HG03064 (cell line): Measurements from ENCODE around the gene ORM1.
"Not testable (repeated sequence)": the region's sequence is repeated elsewhere in the genome, so short reads cannot be mapped to it uniquely, and the experiment has no call there.

ENCODE experiments used
- ATAC-seq: cut with Tn5 transposase; IDR thresholded peaks from one replicate; pipeline ENCODE4 v1.9.1; 2021; ENCODE audit warnings: low read depth; ENCODE audit not compliant: unreplicated experiment

The ORM1 gene

GRCh38 chr9:114322160-114322818 is 609 bp upstream of the ORM1 start:
- not testable (repeated sequence) for ATAC-seq

- ATAC-seq: not testable (repeated sequence)
These were observed 951 bp downstream of the ORM1 start for GRCh38 chr9:114323849-114324248.

GRCh38 chr9:114324492-114324891 is 1.6 kb downstream of the ORM1 start:
- ATAC-seq: no peak

DNA sequence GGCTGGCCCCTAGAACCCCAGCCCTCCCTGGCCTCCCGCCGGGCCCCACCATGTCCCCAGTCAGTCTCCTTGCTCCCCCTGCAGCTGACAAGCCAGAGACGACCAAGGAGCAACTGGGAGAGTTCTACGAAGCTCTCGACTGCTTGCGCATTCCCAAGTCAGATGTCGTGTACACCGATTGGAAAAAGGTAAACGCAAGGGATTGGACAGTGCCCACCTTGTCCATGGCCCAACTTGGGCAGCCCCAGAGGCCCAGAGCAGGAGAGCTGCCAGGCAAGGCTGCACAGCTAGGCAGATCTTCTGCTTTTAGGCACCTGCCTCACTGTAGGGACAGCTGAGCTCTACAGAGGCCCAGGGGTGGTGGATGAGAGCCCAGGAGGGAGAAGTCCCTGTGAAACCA is 2.1 kb downstream of the ORM1 start:
- not testable (repeated sequence) for ATAC-seq

- ATAC-seq: not testable (repeated sequence)
These were observed 2.9 kb downstream of the ORM1 start for GRCh38 chr9:114325684-114326254.

GRCh38 chr9:114327749-114328148 is 4.9 kb downstream of the ORM1 start:
- no peak for ATAC-seq

DNA sequence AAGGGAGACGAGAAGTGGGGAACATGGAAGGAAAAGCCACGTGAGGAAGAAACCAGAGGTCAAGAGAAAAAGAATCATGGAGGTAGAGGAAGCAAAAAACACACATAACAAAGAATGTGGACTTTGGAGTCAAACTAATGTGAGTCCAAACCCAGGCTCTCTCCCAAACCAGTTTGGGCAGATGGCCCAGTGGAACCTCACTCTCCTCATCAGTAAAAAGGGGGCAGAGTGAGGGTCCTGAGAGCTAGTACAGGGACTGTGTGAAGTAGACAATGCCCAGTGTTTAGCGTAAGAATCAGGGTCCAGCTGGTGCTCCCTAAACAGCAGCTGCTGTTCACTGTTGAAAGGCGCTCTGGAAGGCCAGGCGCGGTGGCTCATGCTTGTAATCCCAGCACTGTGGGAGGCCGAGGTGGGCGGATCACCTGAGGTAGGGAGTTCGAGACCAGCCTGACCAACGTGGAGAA is 5.5 kb downstream of the ORM1 start:
- ATAC-seq: not testable (repeated sequence)

GRCh38 chr9:114328937-114329624 is 6.2 kb downstream of the ORM1 start:
- not testable (repeated sequence) for ATAC-seq

DNA sequence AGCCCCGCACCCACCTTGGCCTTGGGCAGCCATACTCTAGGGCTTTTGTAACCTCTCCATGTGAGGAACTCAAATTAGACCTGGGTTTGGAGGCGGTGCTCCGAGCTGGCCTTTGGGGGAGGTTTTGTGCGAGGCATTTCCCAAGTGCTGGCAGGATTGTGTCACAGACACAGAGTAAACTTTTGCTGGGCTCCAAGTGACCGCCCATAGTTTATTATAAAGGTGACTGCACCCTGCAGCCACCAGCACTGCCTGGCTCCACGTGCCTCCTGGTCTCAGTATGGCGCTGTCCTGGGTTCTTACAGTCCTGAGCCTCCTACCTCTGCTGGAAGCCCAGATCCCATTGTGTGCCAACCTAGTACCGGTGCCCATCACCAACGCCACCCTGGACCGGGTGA is 6.7 kb downstream of the ORM1 start, which contains the start of gene ORM2:
Gene ORM2 (plus strand): TSS at position 245 of the 398 bp plus-strand sequence. CDS start 36 bp downstream, at position 281.
- ATAC-seq: not testable (repeated sequence)

GRCh38 chr9:114330636-114331035 is 7.7 kb downstream of the ORM1 start:
- no peak for ATAC-seq

DNA sequence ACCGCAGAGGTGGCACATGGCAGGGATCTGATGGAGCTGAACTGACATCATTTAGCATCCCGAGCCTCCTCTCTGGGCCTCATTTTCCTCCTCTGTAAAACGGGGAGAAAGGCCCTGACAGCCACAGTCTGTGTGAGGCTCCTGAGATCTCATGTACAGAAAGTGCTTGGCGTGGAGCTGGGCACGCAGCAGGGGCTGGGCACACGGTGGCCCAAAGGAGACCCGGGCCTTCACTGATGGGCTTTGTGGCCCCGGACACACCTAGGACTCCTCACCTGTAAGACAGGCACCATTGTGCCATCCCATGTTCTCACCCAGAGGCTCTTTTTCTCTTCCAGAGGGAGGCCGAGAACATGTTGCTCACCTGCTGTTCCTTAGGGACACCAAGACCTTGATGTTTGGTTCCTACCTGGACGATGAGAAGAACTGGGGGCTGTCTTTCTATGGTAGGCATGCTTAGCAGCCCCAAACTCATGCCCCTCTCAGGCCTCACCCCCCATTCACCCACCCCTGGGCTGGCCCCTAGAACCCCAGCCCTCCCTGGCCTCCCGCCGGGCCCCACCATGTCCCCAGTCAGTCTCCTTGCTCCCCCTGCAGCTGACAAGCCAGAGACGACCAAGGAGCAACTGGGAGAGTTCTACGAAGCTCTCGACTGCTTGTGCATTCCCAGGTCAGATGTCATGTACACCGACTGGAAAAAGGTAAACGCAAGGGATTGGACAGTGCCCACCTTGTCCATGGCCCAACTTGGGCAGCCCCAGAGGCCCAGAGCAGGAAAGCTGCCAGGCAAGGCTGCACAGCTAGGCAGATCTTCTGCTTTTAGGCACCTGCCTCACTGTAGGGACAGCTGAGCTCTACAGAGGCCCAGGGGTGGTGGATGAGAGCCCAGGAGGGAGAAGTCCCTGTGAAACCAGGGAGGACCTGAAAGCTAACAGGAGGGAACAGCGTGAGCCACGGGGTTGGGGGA is 8.6 kb downstream of the ORM1 start:
- not testable (repeated sequence) for ATAC-seq

GRCh38 chr9:114332474-114333040 is 9.7 kb downstream of the ORM1 start:
- ATAC-seq: not testable (repeated sequence)

- ATAC-seq: not testable (repeated sequence)
These were observed 10.8 kb downstream of the ORM1 start for GRCh38 chr9:114333718-114334117.

DNA sequence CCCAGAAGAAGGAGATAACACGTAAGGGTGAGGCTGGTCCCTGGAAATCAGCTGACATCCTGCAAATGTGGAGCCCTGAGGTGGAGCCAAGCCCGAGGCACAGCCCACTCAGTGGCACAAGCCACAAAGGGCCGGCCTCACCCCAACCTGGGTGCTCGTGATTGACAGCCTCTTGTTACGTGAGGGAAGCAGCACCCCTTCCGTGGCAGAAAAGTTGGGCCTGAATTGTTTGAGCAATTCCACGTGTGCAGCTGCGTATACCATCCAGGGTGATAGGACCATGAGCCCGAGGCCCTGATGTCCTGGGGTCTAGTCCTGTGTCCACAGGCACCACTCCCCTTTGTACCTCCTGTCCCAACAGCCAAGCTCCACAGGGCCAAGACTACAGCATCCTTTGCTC is 11.6 kb downstream of the ORM1 start:
- no peak for ATAC-seq

- no peak for ATAC-seq
These were observed 12.8 kb downstream of the ORM1 start for GRCh38 chr9:114335745-114336144.

- ATAC-seq: no peak
These were observed 13.3 kb downstream of the ORM1 start for GRCh38 chr9:114336157-114336556.

GRCh38 chr9:114336699-114337395 is 13.9 kb downstream of the ORM1 start:
- ATAC-seq: no peak

GRCh38 chr9:114338187-114338586 is 15.3 kb downstream of the ORM1 start:
- ATAC-seq: no peak

- ATAC-seq: no peak
These were observed 16.4 kb downstream of the ORM1 start for GRCh38 chr9:114339130-114339908.
